Heart right ventricle (tissue), 16 donors: ENCODE data around the gene TERB2. TPM values are rescaled to one million over a fixed set of nuclear protein-coding genes. Genes with fewer than 3 reads are reported as not detected.
"Not testable (repeated sequence)": the region's sequence is repeated elsewhere in the genome, so short reads cannot be mapped to it uniquely, and the experiment has no call there.

Source experiments
- ATAC-seq, 8 donors: fragments of 200-7000 bp; cut with Tn5 transposase; one replicate each; pipeline ENCODE4 v1.9.1; 2020; ENCODE audit warnings: mild to moderate bottlenecking in 8 of 8, moderate library complexity in 8 of 8, moderate number of reproducible peaks in 1 of 8
- DNase-seq, 2 donors: peaks; one replicate each; pipeline ENCODE4 v3.0.0-alpha.2; 2020
- H3K27ac ChIP-seq, 10 donors: fragments of 200-600 bp; sonication (generic) in 2 of 10; one replicate each; pipeline versions ENCODE4 v1.5.0 to v1.8.0; 2020 to 2022; ENCODE audit warnings: mild to moderate bottlenecking in 3 of 10
- H3K27me3 ChIP-seq, 7 donors: fragments of 200-600 bp; one replicate each; pipeline ENCODE4 v1.8.0; 2021 to 2022; ENCODE audit warnings: mild to moderate bottlenecking in 2 of 7
- H3K36me3 ChIP-seq, 9 donors: fragments of 200-600 bp; sonication (generic) in 1 of 9; one replicate each; pipeline versions ENCODE4 v1.5.0 to v1.8.0; 2020 to 2022; ENCODE audit warnings: mild to moderate bottlenecking in 2 of 9
- H3K4me1 ChIP-seq, 9 donors: fragments of 200-600 bp; sonication (generic) in 1 of 9; one replicate each; pipeline versions ENCODE4 v1.5.0 to v1.8.0; 2020 to 2022; ENCODE audit warnings: mild to moderate bottlenecking in 4 of 9
- H3K4me3 ChIP-seq, 10 donors: fragments of 200-600 bp; sonication (generic) in 2 of 10; one replicate each; pipeline versions ENCODE4 v1.5.0 to v1.8.0; 2020 to 2022; ENCODE audit warnings: mild to moderate bottlenecking in 7 of 10, moderate library complexity in 2 of 10
- H3K9me3 ChIP-seq, 11 donors: fragments of 200-600 bp in 10 of 11; sonication (generic) in 2 of 11; one replicate each; pipeline versions ENCODE4 v1.5.0 to v1.8.0; 2013 to 2022; ENCODE audit warnings: mild to moderate bottlenecking in 2 of 11, control low read depth in 1 of 11, moderate library complexity in 1 of 11
- CTCF ChIP-seq, 9 donors: fragments of 200-600 bp; sonication (generic) in 2 of 9; IDR thresholded peaks; one replicate each; pipeline versions ENCODE4 v1.5.0 to v1.8.0; 2021 to 2022; ENCODE audit warnings: antibody characterized with exemption in 9 of 9, mild to moderate bottlenecking in 5 of 9, moderate library complexity in 1 of 9
- WGBS, 2 donors: extraction: QIAGEN DNeasy Blood & Tissue Kit; methylation state at CpG; one replicate each; pipeline ENCODE4 v1.1.7; 2013; ENCODE audit warnings: inconsistent platforms in 1 of 2; 5-methylcytosine and 5-hydroxymethylcytosine counted together
- intact Hi-C, 10 donors: fragments of 100-400 bp; cut with DNase I; formaldehyde crosslinking; loops; one replicate each; pipeline versions ENCODE4 v1.11.1 to v1.14.2; 2022
- polyA plus RNA-seq, 2 donors: library from polyadenylated mRNA; stranded (reverse); fragments of 200-250 nt; gene quantifications; one replicate each; pipeline ENCODE4 v1.2.3, GENCODE V29; 2013
- total RNA-seq, 10 donors: library from RNA; stranded (reverse); fragmentation: NEBNext Ultra II Directional in 3 of 10; extraction: Animal tissue kit (Norgen Biotek cat#: 25700) in 3 of 10; gene quantifications; one replicate each; pipeline versions ENCODE4 v1.2.1 to v1.2.4, GENCODE V29; 2021 to 2023
- donor health status: Arrhythmogenic right ventricular cardiomyopathy.
- donor health status: ischemic (EF 13 %, LVEDD 7.1; RV severe dilation, severe dysfunction).
- donor health status: healthy with polysubstance abuse.
- donor health status: DM: no; HTN: yes; CAD: no.
- donor health status: DM: no; HTN: no; CAD: no.
- donor health status: ischemic (EF 25% LVEDD 6.9; RV normal size, moderate dysfunction).
- donor health status: ischemic (EF 25% LVEDD 5.7; RV mildly dilated, moderate dysfunction).
- donor health status: healthy.
- donor health status: DM: yes; HTN: yes; CAD: no.
- donor health status: Ischemic cardiomyopathy.
- donor health status: ischemic (EF 35%, LVEDD 5.7; RV mildly dilated, moderate dysfunction).
- donor health status: nonischemic (EF 11% LVEDD 7.7; RV severe dilation, severe dysfunction).
- donor health status: DM: yes; HTN: yes; CAD: no.
- donor health status: PGD.
- donor health status: ischemic (EF 29% LVEDD 5.4; RV normal size, mild dysfunction).
- donor health status: nonischemic (EF 23%, LVEDD 6.1; RV moderate dilation, normal function).

Gene TERB2
- total and polyA plus RNA-seq, 12 donors: not detected

DNA sequence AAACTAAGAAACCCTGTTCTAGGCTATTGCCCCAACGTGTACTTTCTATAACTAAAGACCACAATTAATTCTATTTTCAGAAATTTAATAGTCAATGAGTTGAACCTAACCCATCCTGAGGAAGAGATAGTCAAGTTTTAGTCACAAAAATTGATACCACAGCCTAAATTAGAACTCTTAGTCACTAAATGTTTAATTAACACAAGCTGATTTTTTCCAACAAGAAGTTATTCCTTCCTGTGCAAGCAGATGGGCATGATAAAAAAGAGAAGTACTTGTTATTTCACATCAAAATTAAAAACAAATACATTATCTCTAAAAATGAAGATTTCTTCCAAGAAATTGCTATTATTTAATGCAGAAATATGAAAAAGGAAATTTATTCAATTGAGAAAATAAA, 38.4 kb upstream of the TERB2 start:
- 69 to 74% methylated on average over 1 of the region's 1 CpG for WGBS, 2 donors
- no peaks in the 10 kb centered on the region for H3K36me3 ChIP-seq
- intact Hi-C loops: no loop called here
- no peak for TF ChIP-seq CTCF (IDR thresholded peaks at IDR 0.05)
- H3K27ac ChIP-seq: no peak overlapping the region
- DNase-seq (no peak), ATAC-seq (no peak)
- H3K27me3 ChIP-seq: no peaks in the 10 kb centered on the region
- no peak overlapping the region for H3K4me3 ChIP-seq
- no peaks in the 10 kb centered on the region for H3K4me1 ChIP-seq
- H3K9me3 ChIP-seq: peaks cover 0 to 2% (median 0%) of the 10 kb centered on the region in 11 donors

DNA sequence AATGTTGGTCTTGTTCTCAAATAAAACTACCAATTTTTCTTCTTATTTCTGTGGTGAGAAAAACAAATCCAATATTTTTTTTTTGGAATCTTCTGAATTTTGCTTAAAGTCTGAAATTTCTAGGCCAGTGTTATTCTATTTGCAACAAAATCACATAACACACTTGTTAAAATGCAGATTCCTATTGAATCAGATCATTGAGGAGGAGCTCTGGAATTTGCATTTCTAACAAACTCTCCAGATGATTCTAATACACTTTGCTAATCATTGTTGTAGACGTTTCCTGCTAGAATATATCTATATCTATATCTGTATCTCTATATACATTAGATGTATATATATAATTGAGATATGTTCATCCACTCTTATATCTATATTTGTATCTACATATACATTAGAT, 27.8 kb upstream of the TERB2 start:
- H3K27ac ChIP-seq, H3K36me3 ChIP-seq, H3K9me3 ChIP-seq, H3K4me3 ChIP-seq, intact Hi-C loops, DNase-seq, ATAC-seq, H3K4me1 ChIP-seq: not testable (repeated sequence)
- 28 to 46% methylated on average over 1 of the region's 1 CpG for WGBS, 2 donors
- H3K27me3 ChIP-seq: peaks cover 0 to 35% (median 14%) of the 10 kb centered on the region in 7 donors

- intact Hi-C loops, H3K36me3 ChIP-seq, H3K27ac ChIP-seq, H3K4me1 ChIP-seq, ATAC-seq, DNase-seq, H3K9me3 ChIP-seq, H3K4me3 ChIP-seq: not testable (repeated sequence)
- peaks cover 0 to 29% (median 14%) of the 10 kb centered on the region in 7 donors for H3K27me3 ChIP-seq
- WGBS, 2 donors: 64 to 69% methylated on average over 4 of the region's 4 CpGs
These were observed 26.2 kb upstream of the TERB2 start for GRCh38 chr15:44930283-44930682.

DNA sequence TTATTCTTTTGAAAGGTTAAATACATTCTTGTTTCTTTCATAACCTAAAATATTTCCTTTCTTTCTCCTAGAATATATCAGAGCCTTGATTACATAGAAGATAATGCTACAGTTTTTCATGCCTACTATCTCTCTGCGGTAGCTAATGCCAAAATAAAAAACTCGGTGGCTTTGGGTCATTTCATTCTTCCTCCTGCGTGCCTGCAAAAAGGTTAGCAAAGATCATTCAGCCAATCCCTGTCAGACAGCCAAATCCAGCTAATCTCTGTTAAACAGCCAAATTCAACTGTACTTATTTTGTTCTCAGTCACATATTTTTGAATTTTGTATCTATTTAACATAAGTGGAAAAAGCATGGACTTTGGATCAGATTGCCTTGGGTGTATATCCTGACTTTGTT, 1.8 kb downstream of the TERB2 start:
- intact Hi-C loops, DNase-seq, ATAC-seq, H3K9me3 ChIP-seq, H3K4me1 ChIP-seq, H3K27ac ChIP-seq, H3K4me3 ChIP-seq, H3K36me3 ChIP-seq: not testable (repeated sequence)
- H3K27me3 ChIP-seq: peaks cover 0 to 11% (median 5%) of the 10 kb centered on the region in 7 donors
- 55 to 68% methylated on average over 3 of the region's 3 CpGs for WGBS, 2 donors

GRCh38 chr15:44968475-44968874, 12.0 kb downstream of the TERB2 start:
- TF ChIP-seq CTCF (IDR thresholded peaks at IDR 0.05): no peak
- ATAC-seq: no peak
- Histone ChIP-seq H3K4me1 (no peaks in the 10 kb centered on the region), H3K27ac (no peak overlapping the region), H3K4me3 (no peak overlapping the region), H3K27me3 (peaks cover 0 to 5% (median 0%) of the 10 kb centered on the region in 7 donors), H3K9me3 (no peaks in the 10 kb centered on the region), H3K36me3 (no peaks in the 10 kb centered on the region)
- WGBS, 2 donors: 72 to 78% methylated on average over 4 of the region's 4 CpGs
- DNase-seq: no peak
- intact Hi-C loops: loop anchor here in 4 of 10 donors (2.0 to 5.0 kb wide), 3 partner anchors 68 to 149 kb away; no protein-coding TSS in a partner anchor

DNA sequence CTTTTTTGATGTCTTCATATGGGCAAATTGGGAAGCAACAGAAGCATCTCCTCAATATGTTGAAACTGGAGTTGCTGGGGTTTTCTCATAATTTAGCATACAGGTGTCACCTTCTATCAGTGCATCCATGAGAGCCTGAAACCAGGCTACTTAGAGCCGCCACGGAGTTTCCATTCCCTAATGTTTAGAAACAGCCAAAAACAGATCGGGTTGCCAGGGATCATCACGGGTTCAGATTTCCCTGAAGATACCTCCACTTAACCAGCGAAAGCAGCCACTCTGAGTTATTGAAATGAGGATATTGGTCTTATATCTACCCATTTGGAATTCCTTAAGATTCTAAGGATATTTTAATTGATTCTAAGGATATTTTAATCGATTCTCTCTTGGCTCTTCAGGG, 14.5 kb downstream of the TERB2 start:
- 70 to 82% methylated on average over 6 of the region's 6 CpGs for WGBS, 2 donors
- no peak for TF ChIP-seq CTCF (IDR thresholded peaks at IDR 0.05)
- no peaks in the 10 kb centered on the region for H3K9me3 ChIP-seq
- intact Hi-C loops: loop anchor here in 3 of 10 donors (5.0 to 10.0 kb wide), 4 partner anchors 51 to 146 kb away; partner anchors contain the start of gene SORD (in 1 of the 3)
- no peaks in the 10 kb centered on the region for H3K4me1 ChIP-seq
- peaks cover 0 to 8% (median 3%) of the 10 kb centered on the region in 7 donors for H3K27me3 ChIP-seq
- no peak overlapping the region for H3K4me3 ChIP-seq
- no peak overlapping the region for H3K27ac ChIP-seq
- H3K36me3 ChIP-seq: no peaks in the 10 kb centered on the region
- ATAC-seq: no peak
- no peak for DNase-seq

- not testable (repeated sequence) for H3K9me3 ChIP-seq, ATAC-seq, DNase-seq, H3K4me1 ChIP-seq, H3K4me3 ChIP-seq, H3K36me3 ChIP-seq, H3K27ac ChIP-seq
- intact Hi-C loops: loop anchor here in 1 of 10 donors (10.0 kb wide), 1 partner anchor 59 kb away; no protein-coding TSS in a partner anchor
- H3K27me3 ChIP-seq: peaks cover 0 to 10% (median 4%) of the 10 kb centered on the region in 7 donors
- 94 to 97% methylated on average over 3 of the region's 3 CpGs for WGBS, 2 donors
These were observed 19.7 kb downstream of the TERB2 start for GRCh38 chr15:44976183-44976582.

- not testable (repeated sequence) for H3K9me3 ChIP-seq, H3K36me3 ChIP-seq, ATAC-seq, H3K4me1 ChIP-seq, DNase-seq, H3K4me3 ChIP-seq, H3K27ac ChIP-seq
- 49 to 52% methylated on average over 2 of the region's 2 CpGs for WGBS, 2 donors
- peaks cover 0 to 10% (median 4%) of the 10 kb centered on the region in 7 donors for H3K27me3 ChIP-seq
- intact Hi-C loops: loop anchor here in 1 of 10 donors (10.0 kb wide), 1 partner anchor 57 kb away; no protein-coding TSS in a partner anchor
These were observed 21.3 kb downstream of the TERB2 start for GRCh38 chr15:44977781-44978180.
